K562 (cell line): Measurements from ENCODE around the gene YIPF2. TPM values are rescaled to one million over a fixed set of nuclear protein-coding genes. Genes with fewer than 3 reads are reported as not detected.

Source experiments
- ATAC-seq: fragments of 200-7000 bp; cut with Tn5 transposase; 3 replicates; pipeline ENCODE4 v1.9.1; 2020; ENCODE audit warnings: moderate library complexity
- BruUV-seq: library from RNA; stranded (reverse); fragments of 400-500 nt; replicated peaks from 2 replicates; lab custom pipeline; 2021; lab: Mats Ljungman, UMichigan
- CTCF ChIA-PET: fragments of 300-600 bp; formaldehyde crosslinking; extraction: SDS; loops from one replicate; lab custom pipeline; 2021; ENCODE audit warnings: low intra/inter-chr PET ratio; lab: Yijun Ruan, JAX
- POLR2A ChIA-PET: fragments of 300-600, 350-650 bp; sonication (Branson Sonifier 250); formaldehyde crosslinking; extraction: SDS; loops from one replicate; lab custom pipeline; 2021; ENCODE audit warnings: antibody characterized with exemption, inconsistent platforms; lab: Yijun Ruan, JAX
- DNase-seq, 4 experiments: peaks; one replicate each; pipeline versions ENCODE4 v3.0.0 to v3.0.0-alpha.2; 2011 to 2018; ENCODE audit warnings: low spot score in 3 of 4, mixed read lengths in 3 of 4; ENCODE audit errors: extremely low read depth in 1 of 4
- FAIRE-seq: peaks from 2 replicates; lab custom pipeline; 2011; peaks lifted over from hg19 to GRCh38; lab: Jason Lieb, UNC
- H2AFZ ChIP-seq: 2 replicates; pipeline ENCODE4 v1.6.0; 2011; ENCODE audit warnings: low read depth, low read length, control low read depth, inconsistent platforms
- H3K27ac ChIP-seq: fragments of 200-600 bp; 3 replicates; pipeline ENCODE4 v1.8.0; 2011; ENCODE audit warnings: low read depth, mild to moderate bottlenecking, control low read depth, inconsistent platforms, low read length, moderate library complexity, mixed read lengths; ENCODE audit errors: extremely low read depth
- H3K27me3 ChIP-seq, 2 experiments: fragments of 300-600 bp in 1 of 2; 2 replicates in 1 of 2; 3 replicates in 1 of 2; pipeline versions ENCODE4 v1.6.0 to v1.8.0; 2011; ENCODE audit warnings: inconsistent platforms in 2 of 2, low read length in 2 of 2, mild to moderate bottlenecking in 1 of 2, mixed read lengths in 1 of 2, moderate library complexity in 1 of 2; ENCODE audit not compliant: control insufficient read depth in 2 of 2, insufficient read depth in 2 of 2
- H3K36me3 ChIP-seq: fragments of 300-600 bp; 3 replicates; pipeline ENCODE4 v1.8.0; 2011; ENCODE audit warnings: mild to moderate bottlenecking, low read length, inconsistent platforms; ENCODE audit not compliant: control insufficient read depth, insufficient read depth
- H3K4me1 ChIP-seq, 2 experiments: fragments of 200-600 bp in 1 of 2; replicated peaks in 1 of 2; 2 replicates in 1 of 2; 3 replicates in 1 of 2; pipeline versions ENCODE4 v1.5.1 to v1.8.0; 2011; ENCODE audit warnings: inconsistent platforms in 2 of 2, low read length in 2 of 2, mild to moderate bottlenecking in 1 of 2, mixed read lengths in 1 of 2, moderate library complexity in 1 of 2; ENCODE audit not compliant: control insufficient read depth in 2 of 2, insufficient read depth in 2 of 2
- H3K4me2 ChIP-seq: 2 replicates; pipeline ENCODE4 v1.6.1; 2011; ENCODE audit warnings: low read length, control low read depth, inconsistent platforms, mixed read lengths; ENCODE audit not compliant: insufficient read depth
- H3K4me3 ChIP-seq: fragments of 200-600 bp; sonication (generic), shearing (Covaris generic); 2 replicates; pipeline ENCODE4 v1.5.1; 2016; ENCODE audit warnings: control low read depth, inconsistent platforms
- H3K79me2 ChIP-seq: fragments of 200-600 bp; 3 replicates; pipeline ENCODE4 v1.8.0; 2011; ENCODE audit warnings: low read length, inconsistent platforms; ENCODE audit not compliant: control insufficient read depth, insufficient read depth
- H3K9ac ChIP-seq, 2 experiments: 2 replicates each; pipeline versions ENCODE4 v1.6.0 to v1.6.1; 2011; ENCODE audit warnings: low read depth in 2 of 2, low read length in 2 of 2, control low read depth in 1 of 2, inconsistent platforms in 1 of 2, mild to moderate bottlenecking in 1 of 2, mixed read lengths in 1 of 2; ENCODE audit not compliant: insufficient read depth in 1 of 2
- H3K9me1 ChIP-seq: one replicate; pipeline ENCODE4 v1.6.0; 2011; ENCODE audit warnings: inconsistent platforms, mild to moderate bottlenecking, low read length, moderate library complexity; ENCODE audit not compliant: control insufficient read depth, insufficient read depth
- H3K9me3 ChIP-seq: replicated peaks from 2 replicates; pipeline ENCODE4 v1.5.1; 2011; ENCODE audit warnings: low read depth, low read length, inconsistent platforms; ENCODE audit not compliant: control insufficient read depth, insufficient read depth
- H4K20me1 ChIP-seq: replicated peaks from 2 replicates; pipeline ENCODE4 v1.6.1; 2011; ENCODE audit warnings: low read length, inconsistent platforms, mixed read lengths; ENCODE audit not compliant: control insufficient read depth, insufficient read depth
- CCNT2 ChIP-seq: IDR thresholded peaks from 2 replicates; pipeline ENCODE4 v1.6.1; 2011; ENCODE audit warnings: borderline replicate concordance, low read depth, mild to moderate bottlenecking, moderate library complexity, mixed read lengths, low read length; ENCODE audit not compliant: insufficient read length; ENCODE audit errors: extremely low read depth
- CTCF ChIP-seq, 3 experiments: IDR thresholded peaks in 2 of 3; conservative IDR thresholded peaks in 1 of 3; 2 replicates each; pipeline ENCODE4 v1.5.1; 2011 to 2012; ENCODE audit warnings: low read length in 3 of 3, mild to moderate bottlenecking in 3 of 3, control low read depth in 2 of 3, improper control_type of control experiment in 1 of 3, inconsistent platforms in 1 of 3, low read depth in 1 of 3, mixed read lengths in 1 of 3, moderate library complexity in 1 of 3; ENCODE audit not compliant: insufficient read depth in 2 of 3
- DPF2 ChIP-seq: fragments of 450-650 bp; IDR thresholded peaks from 2 replicates; pipeline ENCODE4 v1.6.1; 2016
- MAX ChIP-seq: sonication (generic); formaldehyde crosslinking; IDR thresholded peaks from 2 replicates; pipeline ENCODE4 v1.9.0; 2022; ENCODE audit warnings: mild to moderate bottlenecking, missing genetic modification reagents
- RHOXF2B ChIP-seq: fragments of 250-450 bp; sonication (Bioruptor Pico); conservative IDR thresholded peaks from 2 replicates; pipeline ENCODE4 v1.5.1; 2021
- SAFB2 ChIP-seq: fragments of 200-400 bp; formaldehyde crosslinking; IDR thresholded peaks from 2 replicates; pipeline ENCODE4 v1.6.1; 2018; ENCODE audit warnings: borderline replicate concordance, low read length, low read depth, moderate library complexity; ENCODE audit not compliant: severe bottlenecking
- SIN3A ChIP-seq, 2 experiments: fragments of 150-350 bp in 1 of 2; IDR thresholded peaks; 2 replicates each; pipeline ENCODE4 v1.6.1; 2011 to 2016; ENCODE audit warnings: borderline replicate concordance in 2 of 2, low read depth in 2 of 2, low read length in 2 of 2, mild to moderate bottlenecking in 2 of 2, moderate library complexity in 2 of 2; ENCODE audit not compliant: control insufficient read depth in 1 of 2
- ZNF778 ChIP-seq: fragments of 450-650 bp; formaldehyde crosslinking; IDR thresholded peaks from 2 replicates; pipeline ENCODE4 v1.4.0; 2020; ENCODE audit warnings: mild to moderate bottlenecking, moderate library complexity
- WGBS: fragments of 100-300 bp; shearing (Covaris generic); methylation state at CpG from one replicate; pipeline ENCODE4 v1.1.6; 2016; ENCODE audit warnings: low coverage, mixed read lengths; ENCODE audit not compliant: insufficient coverage; ENCODE audit errors: missing lambda C conversion rate; 5-methylcytosine and 5-hydroxymethylcytosine counted together
- in situ Hi-C: fragments of 300-500 bp; cut with MboI; formaldehyde crosslinking; loops from 4 replicates; pipeline ENCODE4 v1.15.0; 2018; ENCODE audit warnings: inconsistent platforms, mixed read lengths
- intact Hi-C: fragments of 100-400 bp; cut with micrococcal nuclease; formaldehyde crosslinking; loops from 2 replicates; pipeline ENCODE4 v1.14.2; 2022
- polyA plus RNA-seq, 8 experiments: library from polyadenylated mRNA; depleted of rRNA in 4 of 8; stranded (reverse) in 5 of 8; unstranded in 3 of 8; fragments of >200 nt; fragmentation: Nextera tagmentation in 2 of 8; fragmentation: Illumina TruSeq in 1 of 8; extraction: Ambion mirVana in 2 of 8; extraction: Trizol in 1 of 8; gene quantifications; 2 replicates each; pipeline versions ENCODE4 v1.2.1 to v1.2.3, GENCODE V29; 2011 to 2014; ENCODE audit warnings: inconsistent platforms in 1 of 8, missing spikeins in 1 of 8
- total RNA-seq, 7 experiments: library from RNA; depleted of rRNA in 6 of 7; stranded (reverse); fragments of >200 nt in 6 of 7; fragmentation: Illumina TruSeq in 2 of 7; extraction: Trizol in 2 of 7; gene quantifications; 2 replicates each; pipeline versions ENCODE4 v1.2.1 to v1.2.3, GENCODE V29; 2011 to 2021; ENCODE audit warnings: low replicate concordance in 1 of 7

The YIPF2 gene
- total and polyA plus RNA-seq, 9 of the 15 experiments (the other 6 are each of a cell fraction or from before 2014, with no cell fraction given): 1.3 to 65.2 (median 31.6) TPM

- BruUV-seq: no TSS peak
- Histone ChIP-seq H3K9ac (peak overlapping the region in 1 of 2 experiments; percentile 76; a peak in 2 of 4 replicates), H3K4me1 (peaks cover 3 to 56% of the 10 kb centered on the region in 2 experiments; a peak in 3 of 5 replicates), H4K20me1 (peaks cover 9% of the 10 kb centered on the region; the same call in 1 of the 2 replicates), H3K9me3 (no peaks in the 10 kb centered on the region), H3K4me2 (no peak overlapping the region), H3K4me3 (no peak overlapping the region), H3K27ac (no peak overlapping the region), H3K27me3 (no peaks in the 10 kb centered on the region), H3K36me3 (peaks cover 17% of the 10 kb centered on the region; the same call in 1 of the 3 replicates), H3K79me2 (peaks cover 70% of the 10 kb centered on the region), H2AFZ (no peak overlapping the region), H3K9me1 (peaks cover 4% of the 10 kb centered on the region)
- FAIRE-seq (no peak), ATAC-seq (no peak), DNase-seq (no peak)
- ChIA-PET POLR2A (no interaction called here), CTCF (no interaction called here)
- intact Hi-C loops (no loop called here), in situ Hi-C loops (no loop called here)
- WGBS: 70% methylated on average over 6 of the region's 6 CpGs
- TF ChIP-seq ZNF778 (CRISPR knock-in tag) (no peak), MAX (CRISPR knock-in tag) (0 out of 2 replicates have a peak, but pooled peaks have one; percentile 10)
Observed at GRCh38 chr19:10895363-10895762, 33.1 kb downstream of the YIPF2 start.

- no peak overlapping the region for H3K27ac ChIP-seq
- DNase-seq (no peak), ATAC-seq (no peak), FAIRE-seq (no peak)
- 92% methylated on average over 6 of the region's 7 CpGs for WGBS
- H3K4me3 ChIP-seq: no peak overlapping the region
- peaks cover 17% of the 10 kb centered on the region; the same call in 1 of the 3 replicates for H3K36me3 ChIP-seq
- H3K9ac ChIP-seq: no peak overlapping the region
- no peaks in the 10 kb centered on the region for H3K9me3 ChIP-seq
- in situ Hi-C loops: no loop called here
- no peak overlapping the region for H3K4me2 ChIP-seq
- H3K79me2 ChIP-seq: peaks cover 67% of the 10 kb centered on the region
- H3K27me3 ChIP-seq: no peaks in the 10 kb centered on the region
- no peak overlapping the region for H2AFZ ChIP-seq
- peaks cover 4% of the 10 kb centered on the region for H3K9me1 ChIP-seq
- BruUV-seq: no TSS peak
- intact Hi-C loops: no loop called here
- H4K20me1 ChIP-seq: peaks cover 9% of the 10 kb centered on the region; the same call in 1 of the 2 replicates
- TF ChIP-seq RHOXF2B (no peak), SIN3A (IDR thresholded peaks at IDR 0.05; ENCODE audit: borderline replicate concordance in 2 of 2, control insufficient read depth in 1 of 2, low read depth in 2 of 2, low read length in 2 of 2) (no peak), CCNT2 (no peak), SAFB2 (no peak), DPF2 (no peak), CTCF (IDR thresholded peaks at IDR 0.05 in 2 of 3, conservative IDR thresholded peaks at IDR 0.05 in 1 of 3; ENCODE audit: insufficient read depth in 2 of 3, low read depth in 1 of 3, low read length in 3 of 3) (no peak)
- peaks cover 3 to 54% of the 10 kb centered on the region in 2 experiments; a peak in 3 of 5 replicates for H3K4me1 ChIP-seq
- ChIA-PET POLR2A (no interaction called here), CTCF (no interaction called here)
Observed at GRCh38 chr19:10894911-10895213, 33.6 kb downstream of the YIPF2 start.
